HepG2 (cell line): ENCODE measurements around the gene SPTSSB. TPM values are rescaled to one million over a fixed set of nuclear protein-coding genes. Genes with fewer than 3 reads are reported as not detected.

Experiments used
- AHDC1 ChIP-seq: sonication (generic); formaldehyde crosslinking; IDR thresholded peaks from 2 replicates; pipeline ENCODE4 v1.5.1; 2020; ENCODE audit warnings: mild to moderate bottlenecking, missing genetic modification reagents, borderline replicate concordance
- ATAD3A ChIP-seq: sonication (generic); formaldehyde crosslinking; IDR thresholded peaks from 2 replicates; pipeline ENCODE4 v1.4.0; 2020; ENCODE audit warnings: missing genetic modification reagents
- EP300 ChIP-seq, 3 experiments: sonication (generic) in 1 of 3; formaldehyde crosslinking in 1 of 3; IDR thresholded peaks; 2 replicates each; pipeline versions ENCODE4 v1.5.1 to v1.6.1; 2011 to 2020; ENCODE audit warnings: low read depth in 2 of 3, low read length in 2 of 3, borderline replicate concordance in 1 of 3, improper control_type of control experiment in 1 of 3, mild to moderate bottlenecking in 1 of 3, missing genetic modification reagents in 1 of 3, moderate library complexity in 1 of 3
- FOXJ3 ChIP-seq: sonication (generic); formaldehyde crosslinking; IDR thresholded peaks from 2 replicates; pipeline ENCODE4 v1.4.0; 2020; ENCODE audit warnings: missing genetic modification reagents, mild to moderate bottlenecking, borderline replicate concordance
- GFI1 ChIP-seq: sonication (generic); formaldehyde crosslinking; IDR thresholded peaks from 2 replicates; pipeline ENCODE4 v1.5.0; 2020; ENCODE audit warnings: missing genetic modification reagents, mild to moderate bottlenecking, borderline replicate concordance
- HINFP ChIP-seq: sonication (generic); formaldehyde crosslinking; IDR thresholded peaks from 2 replicates; pipeline ENCODE4 v1.4.0; 2020; ENCODE audit warnings: low read depth, mild to moderate bottlenecking, missing genetic modification reagents
- HMG20A ChIP-seq: IDR thresholded peaks from 2 replicates; pipeline ENCODE4 v1.6.1; 2016; ENCODE audit warnings: borderline replicate concordance
- IRF2 ChIP-seq: IDR thresholded peaks from 2 replicates; pipeline ENCODE4 v1.6.1; 2018; ENCODE audit warnings: missing genetic modification reagents, missing compliant biosample characterization
- JARID2 ChIP-seq: sonication (generic); formaldehyde crosslinking; IDR thresholded peaks from 2 replicates; pipeline ENCODE4 v1.8.1; 2023; ENCODE audit warnings: missing genetic modification reagents, inconsistent platforms; ENCODE audit not compliant: insufficient replicate concordance
- NPAS2 ChIP-seq: sonication (generic); formaldehyde crosslinking; IDR thresholded peaks from 2 replicates; pipeline ENCODE4 v1.8.0; 2022; ENCODE audit warnings: mild to moderate bottlenecking, missing genetic modification reagents, borderline replicate concordance
- RAD51 ChIP-seq: fragments of 450-650 bp; IDR thresholded peaks from 2 replicates; pipeline ENCODE4 v1.6.1; 2016; ENCODE audit warnings: borderline replicate concordance
- SMAD1 ChIP-seq: sonication (generic); formaldehyde crosslinking; IDR thresholded peaks from 2 replicates; pipeline ENCODE4 v1.4.0; 2020; ENCODE audit warnings: missing genetic modification reagents, low read depth, mild to moderate bottlenecking, borderline replicate concordance
- SMYD3 ChIP-seq: sonication (generic); formaldehyde crosslinking; IDR thresholded peaks from 2 replicates; pipeline ENCODE4 v1.8.1; 2023; ENCODE audit warnings: mild to moderate bottlenecking, missing genetic modification reagents
- TAF15 ChIP-seq: fragments of 200-400 bp; formaldehyde crosslinking; IDR thresholded peaks from one replicate; pipeline ENCODE4 v1.6.1; 2018; ENCODE audit warnings: mild to moderate bottlenecking, low read depth, low read length; ENCODE audit not compliant: poor library complexity, severe bottlenecking
- ZBTB1 ChIP-seq: sonication (generic); formaldehyde crosslinking; IDR thresholded peaks from 2 replicates; pipeline ENCODE4 v1.4.0; 2020; ENCODE audit warnings: missing genetic modification reagents, borderline replicate concordance
- ZBTB7A ChIP-seq: sonication (generic); formaldehyde crosslinking; IDR thresholded peaks from 2 replicates; pipeline ENCODE4 v1.8.0; 2022; ENCODE audit warnings: mild to moderate bottlenecking, missing genetic modification reagents
- ZNF20 ChIP-seq: sonication (generic); formaldehyde crosslinking; IDR thresholded peaks from 2 replicates; pipeline ENCODE4 v1.4.0; 2020; ENCODE audit warnings: mild to moderate bottlenecking, moderate library complexity, missing genetic modification reagents
- ZNF230 ChIP-seq: sonication (generic); formaldehyde crosslinking; IDR thresholded peaks from 2 replicates; pipeline ENCODE4 v1.4.0; 2020; ENCODE audit warnings: mild to moderate bottlenecking, missing genetic modification reagents
- ZNF234 ChIP-seq: sonication (generic); formaldehyde crosslinking; conservative IDR thresholded peaks from 2 replicates; pipeline ENCODE4 v1.5.1; 2020; ENCODE audit warnings: mild to moderate bottlenecking, missing genetic modification reagents
- ZNF335 ChIP-seq: sonication (generic); formaldehyde crosslinking; IDR thresholded peaks from 2 replicates; pipeline ENCODE4 v1.4.0; 2020; ENCODE audit warnings: missing genetic modification reagents
- ZNF337 ChIP-seq: sonication (generic); formaldehyde crosslinking; IDR thresholded peaks from 2 replicates; pipeline ENCODE4 v1.5.1; 2020; ENCODE audit warnings: missing genetic modification reagents, low read depth, mild to moderate bottlenecking, borderline replicate concordance
- ZNF543 ChIP-seq: sonication (generic); formaldehyde crosslinking; IDR thresholded peaks from 2 replicates; pipeline ENCODE4 v1.4.0; 2020; ENCODE audit warnings: mild to moderate bottlenecking, missing genetic modification reagents
- ZNF614 ChIP-seq: IDR thresholded peaks from 2 replicates; pipeline ENCODE4 v1.6.1; 2018; ENCODE audit warnings: missing biosample characterization, missing genetic modification reagents, inconsistent platforms, borderline replicate concordance
- ZNF709 ChIP-seq: sonication (generic); formaldehyde crosslinking; IDR thresholded peaks from 2 replicates; pipeline ENCODE4 v1.5.0; 2020; ENCODE audit warnings: mild to moderate bottlenecking, missing genetic modification reagents
- ZNF83 ChIP-seq: sonication (generic); formaldehyde crosslinking; IDR thresholded peaks from 2 replicates; pipeline ENCODE4 v1.4.0; 2020; ENCODE audit warnings: missing genetic modification reagents, mild to moderate bottlenecking, borderline replicate concordance
- polyA plus RNA-seq, 8 experiments: library from polyadenylated mRNA; depleted of rRNA in 3 of 8; stranded (reverse) in 7 of 8; unstranded in 1 of 8; fragments of >200 nt; fragmentation: Illumina TruSeq in 4 of 8; extraction: Trizol in 4 of 8; gene quantifications; 2 replicates each; pipeline versions ENCODE4 v1.2.1 to v1.2.3, GENCODE V29; 2011 to 2016; ENCODE audit warnings: low read depth in 4 of 8, missing spikeins in 1 of 8, mixed read lengths in 1 of 8; ENCODE audit not compliant: insufficient read depth in 1 of 8
- total RNA-seq, 5 experiments: library from RNA; depleted of rRNA; stranded (reverse); fragments of >200 nt; fragmentation: Illumina TruSeq; extraction: Trizol; gene quantifications; 2 replicates each; pipeline ENCODE4 v1.2.3, GENCODE V29; 2016; ENCODE audit warnings: low read depth in 1 of 5

SPTSSB gene
- total and polyA plus RNA-seq, 2 of the 13 experiments (the other 11 are each of a cell fraction or from before 2014, with no cell fraction given) = 0.51 to 2.4 TPM

- TF ChIP-seq SMAD1 (CRISPR knock-in tag) (no peak), ZBTB1 (CRISPR knock-in tag) (no peak), ZBTB7A (no peak), JARID2 (CRISPR knock-in tag) (no peak), HMG20A (CRISPR knock-in tag) (peak; percentile 55; the same call in 1 of the 2 replicates), SMYD3 (CRISPR knock-in tag) (no peak), ZNF230 (CRISPR knock-in tag) (no peak), ATAD3A (CRISPR knock-in tag) (no peak), GFI1 (no peak), IRF2 (CRISPR knock-in tag) (no peak), FOXJ3 (CRISPR knock-in tag) (peak; percentile 70; the same call in 1 of the 2 replicates), ZNF83 (CRISPR knock-in tag) (no peak), ZNF20 (CRISPR knock-in tag) (no peak), ZNF543 (CRISPR knock-in tag) (no peak), TAF15 (no peak), NPAS2 (CRISPR knock-in tag) (no peak), EP300 (IDR thresholded peaks at IDR 0.05; ENCODE audit: low read depth in 2 of 2, low read length in 2 of 2) (peak in 1 of 2 experiments; percentile 71; a peak in 2 of 4 replicates), EP300 (CRISPR knock-in tag; IDR thresholded peaks at IDR 0.05; ENCODE audit: borderline replicate concordance) (no peak), ZNF337 (no peak), RAD51 (no peak), HINFP (no peak), ZNF234 (CRISPR knock-in tag) (no peak), ZNF709 (CRISPR knock-in tag) (no peak), ZNF614 (CRISPR knock-in tag) (no peak), ZNF335 (CRISPR knock-in tag) (no peak), AHDC1 (CRISPR knock-in tag) (peak; percentile 62; the same call in 1 of the 2 replicates)
Measured at GRCh38 chr3:161343540-161343939, 27.8 kb downstream of the SPTSSB start (continued).
